ENCODE data around the gene SERGEF. TPM values are rescaled to one million over a fixed set of nuclear protein-coding genes. Genes with fewer than 3 reads are reported as not detected.

SERGEF gene
- total and polyA plus RNA-seq, 2 experiments from 2014 or later, result 18.3 to 23.2 TPM

DNA sequence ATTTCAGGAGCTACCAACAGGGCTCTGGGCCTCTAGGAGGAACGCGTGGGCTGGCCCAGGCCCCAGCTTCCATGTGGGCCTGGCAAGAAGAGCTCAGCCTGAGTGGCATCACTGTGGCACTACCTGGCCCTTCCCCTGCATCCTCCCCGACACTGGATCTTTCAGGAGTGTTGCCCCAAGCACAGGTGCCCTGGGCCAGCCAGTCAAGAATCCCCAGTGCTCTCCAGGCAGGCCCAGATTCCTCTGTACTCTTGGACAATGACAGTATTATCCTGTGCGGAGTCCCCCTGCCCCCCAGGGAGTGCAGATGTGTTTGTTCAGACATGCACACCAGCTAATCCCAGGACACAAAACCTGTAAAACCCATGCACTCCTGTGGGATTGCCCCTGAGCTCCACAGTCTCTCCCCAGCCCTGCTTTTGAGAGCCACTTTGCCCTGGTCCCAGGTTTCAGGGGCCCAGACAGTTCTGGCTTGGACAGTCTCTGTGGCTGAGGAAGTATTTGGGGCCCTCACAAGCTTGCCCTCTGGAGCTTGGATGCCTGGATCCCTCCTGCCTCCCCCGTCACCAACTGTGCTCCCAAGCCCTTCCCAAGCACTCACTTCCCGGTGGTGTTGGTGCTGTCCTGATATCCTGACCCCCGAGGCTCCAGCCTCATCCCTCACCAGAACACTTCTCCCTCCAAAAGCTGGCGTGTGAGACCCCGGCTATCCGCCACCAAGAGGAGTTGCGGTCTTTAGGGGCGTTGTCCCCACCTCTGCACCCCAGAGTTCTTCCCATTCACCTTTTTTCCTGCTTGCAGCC is 238.4 kb downstream of the SERGEF start:
- Histone ChIP-seq H3K36me3 (ENCODE audit: low read depth) (no peaks in the 10 kb centered on the region), H3F3A (ENCODE audit: insufficient read depth) (no peaks in the 10 kb centered on the region), H3K4me1 (ENCODE audit: insufficient read depth) (no peaks in the 10 kb centered on the region), H3K9ac (no peak overlapping the region), H3K27ac (no peak overlapping the region), H3K79me2 (ENCODE audit: insufficient read depth) (no peaks in the 10 kb centered on the region), H3K27me3 (replicated peaks; ENCODE audit: insufficient read depth) (no peaks in the 10 kb centered on the region; the same call in 1 of the 2 replicates), H2AFZ (no peak overlapping the region), H3K9me2 (ENCODE audit: insufficient read depth) (no peaks in the 10 kb centered on the region), H4K20me1 (ENCODE audit: insufficient read depth) (no peaks in the 10 kb centered on the region), H3K9me3 (ENCODE audit: low read depth) (no peaks in the 10 kb centered on the region), H3K4me3 (no peak overlapping the region), H3K4me2 (ENCODE audit: unreplicated experiment) (no peak overlapping the region)
- 56 to 58% methylated on average over 12 of the region's 12 CpGs for WGBS, 2 experiments (ENCODE audit: low coverage in 1 of 2, low lambda C conversion rate in 2 of 2, missing lambda C conversion rate in 2 of 2)
- in situ Hi-C loops (cut with MboI), result no loop called here
- TF ChIP-seq EZH2 (IDR thresholded peaks at IDR 0.05; ENCODE audit: insufficient read depth, poor library complexity, severe bottlenecking) (no peak), EZH2phosphoT487 (IDR thresholded peaks at IDR 0.05; ENCODE audit: insufficient read depth, low read depth) (no peak)
- DNase-seq, result no peak

DNA sequence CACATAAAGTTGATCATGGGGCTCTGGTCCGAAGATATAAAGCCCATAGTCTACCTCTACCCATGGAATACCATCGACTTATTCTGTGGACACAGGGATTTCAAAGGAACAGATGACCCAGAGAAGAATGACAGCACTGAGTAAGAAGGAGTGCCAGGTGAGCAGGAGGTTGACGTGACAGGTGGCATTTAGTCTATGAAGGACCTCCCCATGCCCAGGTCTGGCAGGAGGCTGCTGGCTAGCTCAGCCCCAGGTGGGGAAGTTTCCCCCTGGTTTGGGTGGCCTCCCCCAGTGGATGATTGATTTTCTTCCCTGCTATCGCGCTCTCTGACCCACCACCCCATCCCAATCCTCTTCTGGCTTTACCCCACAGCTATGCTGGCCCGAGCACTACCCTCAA is 239.2 kb downstream of the SERGEF start:
- Histone ChIP-seq H2AFZ (no peak overlapping the region), H4K20me1 (ENCODE audit: insufficient read depth) (no peaks in the 10 kb centered on the region), H3K9me3 (ENCODE audit: low read depth) (no peaks in the 10 kb centered on the region), H3K4me3 (no peak overlapping the region), H3K79me2 (ENCODE audit: insufficient read depth) (no peaks in the 10 kb centered on the region), H3K36me3 (ENCODE audit: low read depth) (no peaks in the 10 kb centered on the region), H3K4me2 (ENCODE audit: unreplicated experiment) (no peak overlapping the region), H3K27me3 (replicated peaks; ENCODE audit: insufficient read depth) (no peaks in the 10 kb centered on the region; the same call in 1 of the 2 replicates), H3K9ac (no peak overlapping the region), H3K27ac (no peak overlapping the region), H3K9me2 (ENCODE audit: insufficient read depth) (no peaks in the 10 kb centered on the region), H3K4me1 (ENCODE audit: insufficient read depth) (no peaks in the 10 kb centered on the region), H3F3A (ENCODE audit: insufficient read depth) (no peaks in the 10 kb centered on the region)
- DNase-seq, result no peak
- in situ Hi-C loops (cut with MboI), result no loop called here
- 67 to 69% methylated on average over 6 of the region's 6 CpGs for WGBS, 2 experiments (ENCODE audit: low coverage in 1 of 2, low lambda C conversion rate in 2 of 2, missing lambda C conversion rate in 2 of 2)
- TF ChIP-seq EZH2phosphoT487 (IDR thresholded peaks at IDR 0.05; ENCODE audit: insufficient read depth, low read depth), result no peak
- no peak for TF ChIP-seq EZH2 (IDR thresholded peaks at IDR 0.05; ENCODE audit: insufficient read depth, poor library complexity, severe bottlenecking)

DNA sequence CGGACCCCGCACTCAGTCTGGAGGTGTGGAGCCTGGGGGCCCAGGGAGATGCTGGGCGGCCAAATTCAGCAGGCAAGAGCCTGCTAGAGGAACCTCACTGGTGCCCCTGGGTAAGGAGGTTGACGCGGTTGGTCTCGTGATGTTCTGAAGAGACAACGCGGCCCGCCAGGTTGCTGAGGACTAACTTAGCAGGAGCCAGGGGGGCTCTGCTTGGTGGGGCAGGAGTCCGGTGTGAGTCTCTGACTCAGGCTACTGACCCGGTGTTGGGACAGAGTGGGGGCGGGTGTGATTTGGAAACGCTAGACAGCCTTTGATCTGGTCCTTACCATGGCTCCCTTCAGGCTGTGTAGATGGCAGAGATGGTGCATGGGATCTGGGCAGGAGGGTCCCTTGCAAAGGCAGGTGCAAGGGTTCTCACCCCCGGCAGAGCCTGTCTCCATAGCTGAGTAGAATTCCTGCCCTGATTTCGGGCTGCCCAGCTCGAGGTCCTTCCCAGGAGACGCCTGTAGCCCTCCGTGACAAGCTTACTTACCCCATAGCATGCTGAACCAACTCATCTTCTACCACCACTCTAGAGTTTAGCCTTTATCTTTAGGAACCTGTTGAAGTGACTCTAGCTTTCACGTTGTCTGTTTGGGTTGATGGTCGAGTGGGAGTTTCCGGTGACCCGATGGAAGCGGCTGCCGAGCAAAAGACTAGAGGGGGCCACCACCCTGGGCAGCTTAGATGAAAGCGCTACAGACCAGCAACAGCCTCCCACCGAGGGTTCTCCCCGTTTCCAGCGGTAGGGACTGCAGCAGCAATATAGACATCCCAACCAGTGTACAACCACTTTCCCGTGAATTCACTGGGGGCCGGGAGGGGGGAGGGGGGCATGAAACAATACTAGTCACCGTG is 239.9 kb downstream of the SERGEF start:
- Histone ChIP-seq H3K27me3 (replicated peaks; ENCODE audit: insufficient read depth) (no peaks in the 10 kb centered on the region; the same call in 1 of the 2 replicates), H3K9me2 (ENCODE audit: insufficient read depth) (no peaks in the 10 kb centered on the region), H3K9me3 (ENCODE audit: low read depth) (no peaks in the 10 kb centered on the region), H3K79me2 (ENCODE audit: insufficient read depth) (no peaks in the 10 kb centered on the region), H3K9ac (no peak overlapping the region), H2AFZ (no peak overlapping the region), H3K36me3 (ENCODE audit: low read depth) (no peaks in the 10 kb centered on the region), H3F3A (ENCODE audit: insufficient read depth) (no peaks in the 10 kb centered on the region), H3K4me3 (no peak overlapping the region), H3K4me1 (ENCODE audit: insufficient read depth) (no peaks in the 10 kb centered on the region), H3K4me2 (ENCODE audit: unreplicated experiment) (no peak overlapping the region), H3K27ac (no peak overlapping the region), H4K20me1 (ENCODE audit: insufficient read depth) (no peaks in the 10 kb centered on the region)
- in situ Hi-C loops (cut with MboI), result no loop called here
- DNase-seq, result no peak
- 78 to 80% methylated on average over 30 to 31 of the region's 31 CpGs for WGBS, 2 experiments (ENCODE audit: low coverage in 1 of 2, low lambda C conversion rate in 2 of 2, missing lambda C conversion rate in 2 of 2)
- TF ChIP-seq EZH2phosphoT487 (IDR thresholded peaks at IDR 0.05; ENCODE audit: insufficient read depth, low read depth) (no peak), EZH2 (IDR thresholded peaks at IDR 0.05; ENCODE audit: insufficient read depth, poor library complexity, severe bottlenecking) (no peak)

DNA sequence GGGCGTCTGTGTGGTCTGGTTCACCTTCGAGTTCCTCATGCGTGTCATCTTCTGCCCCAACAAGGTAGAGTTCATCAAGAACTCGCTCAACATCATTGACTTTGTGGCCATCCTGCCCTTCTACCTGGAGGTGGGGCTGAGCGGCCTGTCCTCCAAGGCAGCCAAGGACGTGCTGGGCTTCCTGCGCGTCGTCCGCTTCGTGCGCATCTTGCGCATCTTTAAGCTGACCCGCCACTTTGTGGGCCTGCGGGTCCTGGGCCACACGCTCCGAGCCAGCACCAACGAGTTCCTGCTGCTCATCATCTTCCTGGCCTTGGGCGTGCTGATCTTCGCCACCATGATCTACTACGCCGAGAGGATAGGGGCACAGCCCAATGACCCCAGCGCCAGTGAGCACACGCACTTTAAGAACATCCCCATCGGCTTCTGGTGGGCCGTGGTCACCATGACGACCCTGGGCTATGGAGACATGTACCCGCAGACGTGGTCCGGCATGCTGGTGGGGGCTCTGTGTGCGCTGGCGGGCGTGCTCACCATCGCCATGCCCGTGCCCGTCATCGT is 240.9 kb downstream of the SERGEF start:
- DNase-seq, result no peak
- 88 to 89% methylated on average over 36 to 37 of the region's 37 CpGs for WGBS, 2 experiments (ENCODE audit: low coverage in 1 of 2, low lambda C conversion rate in 2 of 2, missing lambda C conversion rate in 2 of 2)
- Histone ChIP-seq H3K9ac (no peak overlapping the region), H2AFZ (no peak overlapping the region), H3K79me2 (ENCODE audit: insufficient read depth) (no peaks in the 10 kb centered on the region), H3K4me2 (ENCODE audit: unreplicated experiment) (no peak overlapping the region), H4K20me1 (ENCODE audit: insufficient read depth) (no peaks in the 10 kb centered on the region), H3K9me2 (ENCODE audit: insufficient read depth) (no peaks in the 10 kb centered on the region), H3K9me3 (ENCODE audit: low read depth) (no peaks in the 10 kb centered on the region), H3K36me3 (ENCODE audit: low read depth) (no peaks in the 10 kb centered on the region), H3K4me3 (no peak overlapping the region), H3K4me1 (ENCODE audit: insufficient read depth) (no peaks in the 10 kb centered on the region), H3K27me3 (replicated peaks; ENCODE audit: insufficient read depth) (no peaks in the 10 kb centered on the region; the same call in 1 of the 2 replicates), H3K27ac (no peak overlapping the region), H3F3A (ENCODE audit: insufficient read depth) (no peaks in the 10 kb centered on the region)
- in situ Hi-C loops (cut with MboI), result no loop called here
- no peak for TF ChIP-seq EZH2phosphoT487 (IDR thresholded peaks at IDR 0.05; ENCODE audit: insufficient read depth, low read depth)
- no peak for TF ChIP-seq EZH2 (IDR thresholded peaks at IDR 0.05; ENCODE audit: insufficient read depth, poor library complexity, severe bottlenecking)
